Coronary artery (tissue), 2 donors: ENCODE measurements around the gene SPATA13.

Experiments used
- DNase-seq: peaks from one replicate; pipeline ENCODE4 v3.0.0-alpha.2; 2017; ENCODE audit warnings: low spot score
- H3K27ac ChIP-seq, 2 donors: fragments of 200-600 bp; sonication (generic); one replicate each; pipeline ENCODE4 v1.5.1; 2016 to 2019
- H3K4me3 ChIP-seq: fragments of 200-600 bp; sonication (generic); 2 replicates; pipeline ENCODE4 v1.5.1; 2016; ENCODE audit warnings: mild to moderate bottlenecking, moderate library complexity
- TF ChIP-seq, protein P1 (sequence below): fragments of 200-600 bp; sonication (generic); IDR thresholded peaks from one replicate; pipeline ENCODE4 v1.5.1; 2019; ENCODE audit warnings: antibody characterized with exemption

SPATA13 gene

DNA sequence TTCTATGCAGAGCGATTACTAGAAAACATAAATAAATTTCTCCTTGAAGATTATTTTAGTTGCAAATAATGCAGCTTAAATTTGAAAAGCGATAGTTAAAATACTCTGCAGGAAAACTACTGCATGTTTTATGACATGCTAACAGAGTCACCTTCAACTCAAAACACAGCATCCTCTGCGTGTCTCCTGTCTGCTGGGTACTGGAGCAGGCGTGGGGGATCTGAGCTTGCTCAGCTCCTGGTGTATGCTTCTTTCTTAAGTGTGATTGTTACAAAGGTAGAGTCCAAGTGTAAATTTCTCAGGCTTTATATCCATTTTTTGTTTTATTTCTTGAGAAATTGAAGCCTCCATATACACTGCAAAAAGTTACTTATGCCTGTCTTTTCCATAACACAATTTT is 15.3 kb downstream of the SPATA13 start:
- Histone ChIP-seq H3K27ac (no peak overlapping the region), H3K4me3 (no peak overlapping the region)
- no peak for DNase-seq
- TF ChIP-seq, protein P1, sequence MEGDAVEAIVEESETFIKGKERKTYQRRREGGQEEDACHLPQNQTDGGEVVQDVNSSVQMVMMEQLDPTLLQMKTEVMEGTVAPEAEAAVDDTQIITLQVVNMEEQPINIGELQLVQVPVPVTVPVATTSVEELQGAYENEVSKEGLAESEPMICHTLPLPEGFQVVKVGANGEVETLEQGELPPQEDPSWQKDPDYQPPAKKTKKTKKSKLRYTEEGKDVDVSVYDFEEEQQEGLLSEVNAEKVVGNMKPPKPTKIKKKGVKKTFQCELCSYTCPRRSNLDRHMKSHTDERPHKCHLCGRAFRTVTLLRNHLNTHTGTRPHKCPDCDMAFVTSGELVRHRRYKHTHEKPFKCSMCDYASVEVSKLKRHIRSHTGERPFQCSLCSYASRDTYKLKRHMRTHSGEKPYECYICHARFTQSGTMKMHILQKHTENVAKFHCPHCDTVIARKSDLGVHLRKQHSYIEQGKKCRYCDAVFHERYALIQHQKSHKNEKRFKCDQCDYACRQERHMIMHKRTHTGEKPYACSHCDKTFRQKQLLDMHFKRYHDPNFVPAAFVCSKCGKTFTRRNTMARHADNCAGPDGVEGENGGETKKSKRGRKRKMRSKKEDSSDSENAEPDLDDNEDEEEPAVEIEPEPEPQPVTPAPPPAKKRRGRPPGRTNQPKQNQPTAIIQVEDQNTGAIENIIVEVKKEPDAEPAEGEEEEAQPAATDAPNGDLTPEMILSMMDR: no peak

DNA sequence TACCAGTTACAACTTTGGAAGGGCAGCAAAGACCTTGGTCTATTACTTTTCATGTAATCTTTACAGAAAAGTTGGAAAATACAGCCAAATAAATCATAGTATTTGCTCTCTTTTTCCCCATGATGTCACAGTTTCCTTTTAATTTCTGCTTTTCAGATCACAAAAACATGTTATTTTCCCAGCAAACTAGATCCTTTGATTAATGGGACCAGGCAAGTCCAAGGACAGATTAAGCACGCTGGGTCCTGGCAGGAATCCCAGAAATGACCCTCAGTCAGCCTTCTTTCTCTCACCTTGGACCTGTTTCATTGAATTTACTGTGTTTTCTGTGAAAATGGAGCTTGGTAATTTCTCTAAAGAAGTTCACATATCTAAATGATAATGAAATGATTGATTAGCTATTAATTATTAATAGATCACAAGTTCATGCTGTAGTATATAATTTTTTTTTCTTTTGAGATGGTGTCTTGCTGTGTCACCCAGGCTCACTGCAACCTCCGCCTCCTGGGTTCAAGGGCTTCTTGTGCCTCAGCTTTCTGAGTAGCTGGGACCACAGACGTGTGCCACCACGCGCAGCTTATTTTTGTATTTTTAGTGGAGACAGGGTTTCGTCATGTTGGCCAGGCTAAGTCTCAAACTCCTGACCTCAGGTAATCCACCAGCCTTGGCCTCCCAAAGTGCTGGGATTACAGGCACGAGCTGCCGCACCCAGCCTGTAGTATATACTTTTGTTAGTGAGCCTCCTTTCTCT is 16.0 kb downstream of the SPATA13 start:
- DNase-seq: no peak
- Histone ChIP-seq H3K27ac (no peak overlapping the region), H3K4me3 (no peak overlapping the region)
- TF ChIP-seq, protein P1: no peak

DNA sequence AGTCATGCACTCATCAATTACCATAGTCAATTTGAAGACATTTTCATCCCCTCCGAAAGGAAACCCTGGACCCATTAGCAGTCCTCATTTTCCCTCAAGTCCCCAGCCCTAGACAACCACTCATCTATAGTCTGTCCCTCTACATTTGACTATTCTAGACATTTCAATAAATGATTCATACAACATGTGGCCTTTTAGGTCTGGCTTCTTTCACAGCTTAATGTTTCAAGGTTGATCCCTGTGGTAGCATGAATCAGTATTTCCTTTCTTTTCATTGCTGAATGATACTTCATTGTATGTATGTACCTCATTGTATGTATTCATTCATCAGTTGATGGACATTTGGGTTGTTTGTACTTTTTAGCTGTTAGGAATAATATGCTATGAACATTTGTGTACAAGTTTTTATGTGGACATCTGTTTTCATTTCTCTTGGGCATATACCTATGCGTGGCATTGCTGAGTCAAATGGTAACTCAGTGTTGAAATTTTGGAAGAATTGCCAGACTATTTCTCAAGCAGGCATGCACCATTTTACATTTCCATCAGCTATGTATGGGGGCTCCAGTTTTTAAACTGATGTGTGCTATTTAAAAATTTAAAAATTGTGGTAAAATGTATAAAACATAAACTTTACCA is 18.4 kb downstream of the SPATA13 start:
- H3K27ac ChIP-seq: no peak overlapping the region
- no peak for DNase-seq

DNA sequence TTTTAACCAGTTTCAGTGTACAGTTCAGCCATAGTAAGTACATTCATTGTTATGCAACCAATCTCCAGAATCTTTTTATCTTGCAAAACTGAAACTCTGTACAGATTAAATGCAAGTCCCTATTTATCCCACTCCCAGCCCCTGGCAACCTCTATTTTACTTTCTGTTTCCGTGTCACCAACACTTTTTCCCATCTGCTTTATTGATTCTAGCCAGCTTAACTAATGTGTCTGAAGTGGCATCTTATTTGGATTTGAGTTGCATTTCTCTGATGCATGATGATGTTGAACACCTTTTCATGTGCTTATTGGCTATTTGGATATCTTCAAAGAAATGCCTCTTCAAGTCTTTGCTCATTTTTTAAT is 18.9 kb downstream of the SPATA13 start:
- H3K27ac ChIP-seq: no peak overlapping the region
- no peak for DNase-seq
- H3K4me3 ChIP-seq: no peak overlapping the region
- TF ChIP-seq, protein P1: no peak

More for the DNA sequence above, 18.4 kb downstream of the SPATA13 start:
- TF ChIP-seq, protein P1: no peak
- no peak overlapping the region for H3K4me3 ChIP-seq

DNA sequence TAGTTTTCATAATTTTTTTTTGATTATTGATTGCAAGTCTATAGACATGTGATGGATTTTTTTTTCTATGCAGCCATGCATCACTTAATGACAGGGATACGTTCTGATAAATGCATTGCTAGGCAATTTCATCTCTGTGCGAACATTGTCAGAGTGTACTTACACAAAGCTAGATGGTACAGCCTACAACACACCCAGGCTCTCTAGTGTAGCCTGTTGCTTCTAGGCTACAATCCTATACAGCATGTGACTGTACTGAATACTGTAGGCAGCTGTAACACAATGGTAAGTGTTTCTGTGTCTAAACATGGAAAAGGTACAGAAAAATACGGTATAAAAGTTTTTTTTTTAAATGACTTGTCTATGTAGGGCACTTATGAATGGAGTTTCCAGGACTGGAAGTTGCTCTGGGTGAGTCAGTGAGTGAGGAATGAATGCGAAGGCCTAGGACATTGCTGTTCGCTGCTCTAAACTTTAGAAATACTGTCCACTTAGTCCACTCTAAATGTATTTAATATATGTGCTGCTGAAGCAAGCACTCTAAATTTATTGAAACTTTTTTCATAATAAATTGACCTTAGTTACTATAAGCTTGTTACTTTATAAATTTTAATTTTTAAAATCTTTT is 20.3 kb downstream of the SPATA13 start:
- DNase-seq: no peak
- Histone ChIP-seq H3K4me3 (no peak overlapping the region), H3K27ac (no peak overlapping the region)
- TF ChIP-seq, protein P1: no peak

DNA sequence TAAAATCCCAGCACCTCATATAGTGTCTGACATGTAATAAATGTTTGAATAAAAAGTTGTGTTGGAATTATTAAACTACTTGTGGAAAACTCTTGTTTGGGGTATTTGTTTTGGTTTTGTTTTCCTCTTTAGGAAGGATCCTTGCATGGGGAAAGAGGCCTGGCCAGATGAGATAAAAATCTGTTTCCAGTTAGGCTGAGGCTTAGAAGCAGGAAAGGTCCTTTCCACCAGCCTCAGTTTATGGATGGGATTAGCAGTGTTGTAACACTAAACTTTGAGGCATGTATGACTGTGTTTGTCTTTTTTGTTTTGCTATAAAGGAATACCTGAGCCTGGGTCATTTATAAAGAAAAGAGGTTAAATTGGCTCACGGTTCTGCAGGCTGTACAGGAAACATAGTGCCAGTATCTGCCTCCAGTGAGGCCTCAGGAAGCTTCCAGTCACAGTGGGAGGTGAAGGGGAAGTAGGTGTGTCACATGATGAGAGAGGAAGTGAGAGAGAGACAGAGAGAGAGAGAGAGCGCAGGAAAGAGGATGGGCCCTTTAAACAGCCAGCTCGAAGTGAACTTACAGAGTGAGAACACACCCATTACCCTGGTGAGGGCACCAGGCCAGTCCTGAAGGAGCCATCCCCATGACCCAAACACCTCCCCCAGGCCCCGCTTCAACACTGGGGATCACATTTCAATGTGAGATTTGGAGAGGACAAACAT is 21.6 kb downstream of the SPATA13 start:
- TF ChIP-seq, protein P1: no peak
- H3K4me3 ChIP-seq: no peak overlapping the region
- no peak for DNase-seq
- H3K27ac ChIP-seq: no peak overlapping the region
